ENCODE measurements around the gene NAIF1.

GRCh38 chr9:128061275-128061960 lies 5.7 kb downstream of the NAIF1 start:
- TF ChIP-seq CTCF (IDR thresholded peaks at IDR 0.05): no peak
- no peak for TF ChIP-seq POLR2A (IDR thresholded peaks at IDR 0.05)
